Measurements from ENCODE around the gene RUFY4.
A peak's percentile ranks its signal among the peaks of the same experiment; 100 is the strongest.

RUFY4 gene

DNA sequence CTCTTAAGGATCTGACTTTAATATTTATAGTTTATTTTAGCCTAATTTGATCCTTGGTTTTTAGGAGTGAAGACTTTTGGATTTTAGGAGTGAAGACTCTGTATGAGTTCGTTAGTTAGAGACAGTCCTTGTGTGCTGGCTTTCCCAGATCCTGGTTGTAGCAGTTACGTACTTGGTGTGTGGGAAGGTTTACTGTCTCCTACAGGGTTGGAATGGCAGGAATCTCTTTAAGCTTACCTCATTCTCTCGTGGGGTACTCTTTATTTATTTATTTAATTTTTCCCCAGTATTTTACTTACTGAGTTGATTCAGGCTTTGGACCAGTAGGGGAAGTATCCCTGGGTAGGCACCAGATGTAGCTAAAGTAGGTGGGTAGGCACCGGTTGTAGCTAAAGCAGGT, 54.9 kb downstream of the RUFY4 start:
- H3K36me3 ChIP-seq (replicated peaks; ENCODE audit: low read depth, low read length), result no peaks in the 10 kb centered on the region
- H3K4me2 ChIP-seq (ENCODE audit: low read length), result no peak overlapping the region
- no peak overlapping the region for H3K27ac ChIP-seq (ENCODE audit: low read length)
- H3K4me3 ChIP-seq (ENCODE audit: low read length), result no peak overlapping the region
- H3K4me1 ChIP-seq (ENCODE audit: low read length), result peaks cover 12% of the 10 kb centered on the region
- H4K20me1 ChIP-seq (ENCODE audit: insufficient read depth, low read length), result no peaks in the 10 kb centered on the region
- H3K27me3 ChIP-seq (ENCODE audit: low read depth, low read length), result no peaks in the 10 kb centered on the region
- H2AFZ ChIP-seq (ENCODE audit: low read depth, low read length), result no peak overlapping the region
- H3K9ac ChIP-seq (ENCODE audit: low read length), result no peak overlapping the region
- H3K79me2 ChIP-seq (ENCODE audit: low read length), result no peaks in the 10 kb centered on the region
- no peaks in the 10 kb centered on the region for H3K9me3 ChIP-seq (ENCODE audit: insufficient read depth, low read length)
- TF ChIP-seq, protein P1, sequence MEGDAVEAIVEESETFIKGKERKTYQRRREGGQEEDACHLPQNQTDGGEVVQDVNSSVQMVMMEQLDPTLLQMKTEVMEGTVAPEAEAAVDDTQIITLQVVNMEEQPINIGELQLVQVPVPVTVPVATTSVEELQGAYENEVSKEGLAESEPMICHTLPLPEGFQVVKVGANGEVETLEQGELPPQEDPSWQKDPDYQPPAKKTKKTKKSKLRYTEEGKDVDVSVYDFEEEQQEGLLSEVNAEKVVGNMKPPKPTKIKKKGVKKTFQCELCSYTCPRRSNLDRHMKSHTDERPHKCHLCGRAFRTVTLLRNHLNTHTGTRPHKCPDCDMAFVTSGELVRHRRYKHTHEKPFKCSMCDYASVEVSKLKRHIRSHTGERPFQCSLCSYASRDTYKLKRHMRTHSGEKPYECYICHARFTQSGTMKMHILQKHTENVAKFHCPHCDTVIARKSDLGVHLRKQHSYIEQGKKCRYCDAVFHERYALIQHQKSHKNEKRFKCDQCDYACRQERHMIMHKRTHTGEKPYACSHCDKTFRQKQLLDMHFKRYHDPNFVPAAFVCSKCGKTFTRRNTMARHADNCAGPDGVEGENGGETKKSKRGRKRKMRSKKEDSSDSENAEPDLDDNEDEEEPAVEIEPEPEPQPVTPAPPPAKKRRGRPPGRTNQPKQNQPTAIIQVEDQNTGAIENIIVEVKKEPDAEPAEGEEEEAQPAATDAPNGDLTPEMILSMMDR (IDR thresholded peaks at IDR 0.05; ENCODE audit: low read depth, low read length), result no peak
- no peak for TF ChIP-seq EZH2phosphoT487 (IDR thresholded peaks at IDR 0.05; ENCODE audit: low read depth)

DNA sequence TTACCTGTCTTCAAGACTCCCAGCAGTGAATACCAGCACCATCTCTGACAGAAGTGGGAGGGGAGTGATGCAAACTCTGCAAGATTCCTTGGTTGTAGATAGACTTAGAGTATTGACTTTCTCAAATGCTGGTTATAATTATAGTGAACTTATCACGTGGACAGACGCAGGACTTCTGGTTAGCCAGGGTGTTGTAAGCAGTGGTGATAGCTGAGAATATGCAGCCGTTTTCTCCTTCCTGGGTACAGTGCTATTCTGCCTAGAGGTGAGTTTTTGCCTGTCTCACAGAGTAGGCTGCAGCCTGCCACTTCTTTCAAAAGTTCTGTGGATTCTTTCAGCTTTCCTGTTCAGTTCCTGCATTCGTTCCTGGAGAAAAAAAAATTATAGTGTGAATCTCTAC, 56.0 kb downstream of the RUFY4 start:
- Histone ChIP-seq H3K4me2 (ENCODE audit: low read length) (peak overlapping the region; percentile 58), H2AFZ (ENCODE audit: low read depth, low read length) (peak overlapping the region; percentile 77), H4K20me1 (ENCODE audit: insufficient read depth, low read length) (no peaks in the 10 kb centered on the region), H3K27ac (ENCODE audit: low read length) (no peak overlapping the region), H3K4me3 (ENCODE audit: low read length) (peak overlapping the region; percentile 60), H3K27me3 (ENCODE audit: low read depth, low read length) (no peaks in the 10 kb centered on the region), H3K4me1 (ENCODE audit: low read length) (peaks cover 12% of the 10 kb centered on the region), H3K9ac (ENCODE audit: low read length) (no peak overlapping the region), H3K79me2 (ENCODE audit: low read length) (no peaks in the 10 kb centered on the region), H3K36me3 (replicated peaks; ENCODE audit: low read depth, low read length) (no peaks in the 10 kb centered on the region), H3K9me3 (ENCODE audit: insufficient read depth, low read length) (no peaks in the 10 kb centered on the region)
- TF ChIP-seq EZH2phosphoT487 (IDR thresholded peaks at IDR 0.05; ENCODE audit: low read depth), result no peak
- TF ChIP-seq, protein P1 (IDR thresholded peaks at IDR 0.05; ENCODE audit: low read depth, low read length), result no peak

DNA sequence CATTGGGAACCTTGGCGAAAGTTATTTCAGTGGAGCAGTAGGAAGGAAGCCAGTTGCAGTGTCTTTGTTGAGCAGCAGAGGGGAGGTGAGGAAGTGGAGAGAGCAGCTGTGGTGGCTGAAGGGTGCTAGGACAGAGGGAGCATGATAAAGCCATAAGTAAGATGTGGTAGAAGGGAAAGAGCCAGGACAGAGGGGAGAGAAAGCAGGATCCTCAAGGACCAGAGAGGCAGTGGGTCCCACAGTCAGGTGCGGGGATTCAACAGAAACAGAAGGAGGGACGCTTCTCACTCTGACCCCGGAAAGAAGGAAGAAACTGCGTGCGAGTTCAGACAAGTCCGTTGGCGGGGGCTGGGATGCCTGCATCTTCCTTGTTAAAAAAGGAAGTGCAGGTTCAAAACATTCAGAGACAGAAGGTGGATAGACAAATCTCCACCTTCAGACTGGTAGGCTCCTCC, 56.6 kb downstream of the RUFY4 start, which contains the start of gene CXCR2:
Gene CXCR2 (plus strand): TSS at position 403 of the 455 bp plus-strand sequence. CDS start 8,774 bp downstream, outside the sequence.
- H3K9ac ChIP-seq (ENCODE audit: low read length), result no peak within 1 kb of the TSS; the same call in 1 of the 2 replicates
- no peak for TF ChIP-seq EZH2phosphoT487 (IDR thresholded peaks at IDR 0.05; ENCODE audit: low read depth)
- TF ChIP-seq, protein P1 (IDR thresholded peaks at IDR 0.05; ENCODE audit: low read depth, low read length), result no peak
- H3K4me3 ChIP-seq (ENCODE audit: low read length), result peak within 1 kb of the TSS; percentile 60
- H3K9me3 ChIP-seq (ENCODE audit: insufficient read depth, low read length), result no peaks in the 10 kb centered on the region
- peaks cover 12% of the 10 kb centered on the region for H3K4me1 ChIP-seq (ENCODE audit: low read length)
- H2AFZ ChIP-seq (ENCODE audit: low read depth, low read length), result peak within 1 kb of the TSS; percentile 77
- no peaks in the 10 kb centered on the region for H3K27me3 ChIP-seq (ENCODE audit: low read depth, low read length)
- no peaks in the 10 kb centered on the region for H4K20me1 ChIP-seq (ENCODE audit: insufficient read depth, low read length)
- H3K79me2 ChIP-seq (ENCODE audit: low read length), result no peaks in the 10 kb centered on the region
- H3K4me2 ChIP-seq (ENCODE audit: low read length), result peak within 1 kb of the TSS; percentile 58
- H3K36me3 ChIP-seq (replicated peaks; ENCODE audit: low read depth, low read length), result no peaks in the 10 kb centered on the region
- H3K27ac ChIP-seq (ENCODE audit: low read length), result no peak within 1 kb of the TSS

DNA sequence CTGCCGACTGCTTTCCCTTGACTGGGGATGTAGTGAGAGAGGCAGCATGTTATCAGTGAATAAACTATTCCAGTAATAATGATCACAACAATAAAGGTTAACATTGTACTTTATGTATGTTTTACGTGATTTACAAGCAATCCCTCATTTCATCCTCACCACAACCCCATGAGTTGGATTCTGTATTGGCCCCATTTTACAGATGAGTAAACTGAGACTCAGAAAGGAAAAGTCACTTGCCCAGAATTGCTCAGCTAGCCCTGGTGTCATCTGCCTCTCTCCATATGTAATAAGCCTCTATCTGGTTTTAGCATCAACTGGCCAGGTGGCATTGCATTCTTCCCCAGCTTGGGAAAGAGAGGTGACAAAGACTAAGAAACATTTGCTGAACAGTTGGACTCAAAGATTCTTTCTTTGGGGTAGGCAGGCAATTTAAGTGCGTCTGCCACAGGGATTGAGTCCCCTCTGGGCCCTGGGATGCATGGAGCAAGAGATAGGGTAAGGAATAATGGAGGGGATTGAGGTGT, 58.9 kb downstream of the RUFY4 start:
- H3K4me1 ChIP-seq (ENCODE audit: low read length), result peaks cover 12% of the 10 kb centered on the region
- no peak overlapping the region for H3K4me2 ChIP-seq (ENCODE audit: low read length)
- TF ChIP-seq, protein P1 (IDR thresholded peaks at IDR 0.05; ENCODE audit: low read depth, low read length), result no peak
- TF ChIP-seq EZH2phosphoT487 (IDR thresholded peaks at IDR 0.05; ENCODE audit: low read depth), result no peak
- H3K79me2 ChIP-seq (ENCODE audit: low read length), result no peaks in the 10 kb centered on the region
- no peak overlapping the region for H2AFZ ChIP-seq (ENCODE audit: low read depth, low read length)
- no peak overlapping the region for H3K27ac ChIP-seq (ENCODE audit: low read length)
- H3K9me3 ChIP-seq (ENCODE audit: insufficient read depth, low read length), result no peaks in the 10 kb centered on the region
- H3K36me3 ChIP-seq (replicated peaks; ENCODE audit: low read depth, low read length), result no peaks in the 10 kb centered on the region
- no peaks in the 10 kb centered on the region for H4K20me1 ChIP-seq (ENCODE audit: insufficient read depth, low read length)
- H3K9ac ChIP-seq (ENCODE audit: low read length), result no peak overlapping the region
- H3K27me3 ChIP-seq (ENCODE audit: low read depth, low read length), result no peaks in the 10 kb centered on the region
- H3K4me3 ChIP-seq (ENCODE audit: low read length), result no peak overlapping the region

Data from OCI-LY3 (cell line).